ENCODE data around the gene TNRC6B.

Gene TNRC6B

DNA sequence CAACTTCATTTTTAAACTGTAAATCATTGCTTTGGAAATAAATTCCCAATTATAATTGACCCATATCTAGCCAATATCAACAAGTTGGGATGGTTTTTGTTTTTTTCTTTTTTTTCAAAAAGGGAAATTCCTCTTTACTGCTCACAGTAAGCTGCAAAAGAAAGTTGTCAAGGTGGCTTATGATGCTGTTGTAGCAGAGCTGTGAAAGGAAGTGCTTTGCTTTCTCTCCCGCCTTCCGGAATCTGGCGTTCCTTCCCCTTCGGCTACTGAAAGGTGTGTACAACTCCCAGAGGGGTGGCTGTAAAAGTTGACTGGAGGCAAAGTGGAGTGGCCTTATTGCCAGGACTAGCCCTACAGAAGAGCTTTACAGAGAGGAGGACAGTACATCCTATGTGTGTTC is 152.4 kb downstream of the TNRC6B start:
- DNase-seq: no peak

- DNase-seq: peak; percentile 3
Measured at GRCh38 chr22:40330615-40331014, 152.9 kb downstream of the TNRC6B start.

DNA sequence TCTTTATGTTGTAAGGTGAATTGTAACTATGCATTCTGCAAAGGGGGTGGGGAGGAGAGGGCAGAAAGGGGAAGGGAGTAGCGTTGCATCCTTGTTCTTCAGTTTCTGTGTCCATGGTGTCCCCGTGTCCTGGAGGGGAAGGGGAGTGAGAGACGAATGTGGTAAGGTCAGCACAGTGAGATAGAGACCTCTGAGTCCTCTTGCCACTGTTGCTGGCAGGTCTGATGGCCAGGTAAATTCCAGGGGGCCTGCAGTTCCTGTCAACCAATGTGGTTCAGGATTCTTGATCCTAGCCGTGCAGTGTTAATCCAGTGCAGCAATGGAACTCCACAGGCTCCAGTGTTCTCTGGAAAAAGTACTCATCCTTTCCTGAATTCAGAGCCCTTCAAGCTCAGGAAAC is 154.0 kb downstream of the TNRC6B start:
- DNase-seq: no peak

- DNase-seq: no peak
Measured at GRCh38 chr22:40332319-40332781, 154.6 kb downstream of the TNRC6B start.

- no peak for DNase-seq
Measured at GRCh38 chr22:40334060-40334459, 156.3 kb downstream of the TNRC6B start.

DNA sequence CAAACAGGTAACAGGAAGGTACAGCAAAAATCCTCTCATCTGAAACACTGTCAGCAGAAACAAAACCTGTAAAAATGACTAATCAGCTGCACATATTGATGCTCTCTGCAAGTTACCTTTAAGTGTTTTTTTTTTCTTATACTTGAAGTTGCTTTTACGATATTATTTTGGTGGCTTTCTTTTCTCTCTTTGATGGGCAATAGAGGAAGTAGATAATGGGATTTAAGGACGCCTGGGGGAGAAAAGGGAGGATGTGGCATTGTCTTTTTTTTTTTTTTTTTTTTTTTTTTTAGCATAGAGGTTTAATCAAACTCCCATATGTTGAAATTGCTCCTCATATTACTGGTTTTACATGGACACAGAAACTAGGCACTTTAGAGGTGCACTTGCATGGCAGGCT is 157.2 kb downstream of the TNRC6B start:
- no peak for DNase-seq

DNA sequence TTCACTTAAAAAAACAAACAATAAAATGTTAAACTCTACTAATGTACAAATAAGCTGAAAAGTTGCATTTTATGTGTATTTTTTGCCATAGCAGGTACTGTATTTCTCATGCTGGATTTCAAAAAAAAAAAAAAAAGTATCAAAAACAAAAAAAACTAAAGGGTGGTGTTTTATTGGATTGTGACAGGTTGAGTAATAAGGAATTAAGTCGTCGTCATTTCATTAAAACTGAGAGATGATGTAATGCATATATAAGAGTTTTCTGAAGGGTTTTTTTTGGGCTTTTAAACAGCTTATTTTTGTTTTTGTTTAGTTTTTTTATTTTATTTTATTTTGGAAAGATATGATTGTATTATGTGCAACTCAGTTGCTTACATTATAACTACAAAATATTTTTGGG is 157.6 kb downstream of the TNRC6B start:
- DNase-seq: no peak

- DNase-seq: no peak
Measured at GRCh38 chr22:40340044-40340443, 162.3 kb downstream of the TNRC6B start.

- DNase-seq: no peak
Measured at GRCh38 chr22:40341604-40342003, 163.9 kb downstream of the TNRC6B start.

DNA sequence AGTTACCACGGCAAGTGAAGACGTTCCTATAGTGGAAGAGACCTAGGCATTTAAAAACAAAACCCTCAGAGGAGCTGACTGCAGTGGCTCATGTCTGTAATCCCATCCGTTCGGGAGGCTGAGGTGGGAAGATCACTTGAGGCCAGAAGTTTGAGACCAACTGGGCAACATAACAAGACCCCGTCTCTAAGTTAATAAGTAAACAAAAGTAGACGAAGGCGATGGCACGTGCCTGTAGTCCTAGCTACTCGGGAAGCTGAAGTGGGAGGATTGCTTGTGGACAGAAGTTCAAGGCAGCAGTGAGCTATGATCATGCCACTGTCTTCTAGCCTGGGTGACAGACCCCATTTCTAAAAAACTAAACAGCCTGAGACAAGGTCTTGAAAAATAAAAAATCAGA is 164.8 kb downstream of the TNRC6B start:
- peak; percentile 6 for DNase-seq

- peak; percentile 23 for DNase-seq
Measured at GRCh38 chr22:40345271-40345670, 167.5 kb downstream of the TNRC6B start.

DNA sequence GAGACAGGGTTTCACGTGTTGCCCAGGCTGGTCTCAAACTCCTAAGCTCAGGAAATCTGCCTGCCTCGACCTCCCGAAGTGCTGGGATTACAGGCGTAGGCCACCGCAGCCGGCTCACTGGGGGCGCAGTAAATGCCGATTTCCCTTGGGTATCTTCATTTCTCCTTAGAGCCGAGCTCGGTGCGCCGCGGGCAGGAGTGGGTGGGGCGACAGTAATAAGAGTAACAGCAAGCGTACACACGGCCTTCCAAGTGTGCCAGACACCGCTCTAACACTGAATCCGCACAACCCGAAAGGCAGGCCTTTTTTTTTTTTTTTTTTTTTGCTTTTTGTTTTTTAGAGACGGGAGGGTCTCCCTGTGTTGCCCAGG is 168.1 kb downstream of the TNRC6B start:
- peak; percentile 61 for DNase-seq

DNA sequence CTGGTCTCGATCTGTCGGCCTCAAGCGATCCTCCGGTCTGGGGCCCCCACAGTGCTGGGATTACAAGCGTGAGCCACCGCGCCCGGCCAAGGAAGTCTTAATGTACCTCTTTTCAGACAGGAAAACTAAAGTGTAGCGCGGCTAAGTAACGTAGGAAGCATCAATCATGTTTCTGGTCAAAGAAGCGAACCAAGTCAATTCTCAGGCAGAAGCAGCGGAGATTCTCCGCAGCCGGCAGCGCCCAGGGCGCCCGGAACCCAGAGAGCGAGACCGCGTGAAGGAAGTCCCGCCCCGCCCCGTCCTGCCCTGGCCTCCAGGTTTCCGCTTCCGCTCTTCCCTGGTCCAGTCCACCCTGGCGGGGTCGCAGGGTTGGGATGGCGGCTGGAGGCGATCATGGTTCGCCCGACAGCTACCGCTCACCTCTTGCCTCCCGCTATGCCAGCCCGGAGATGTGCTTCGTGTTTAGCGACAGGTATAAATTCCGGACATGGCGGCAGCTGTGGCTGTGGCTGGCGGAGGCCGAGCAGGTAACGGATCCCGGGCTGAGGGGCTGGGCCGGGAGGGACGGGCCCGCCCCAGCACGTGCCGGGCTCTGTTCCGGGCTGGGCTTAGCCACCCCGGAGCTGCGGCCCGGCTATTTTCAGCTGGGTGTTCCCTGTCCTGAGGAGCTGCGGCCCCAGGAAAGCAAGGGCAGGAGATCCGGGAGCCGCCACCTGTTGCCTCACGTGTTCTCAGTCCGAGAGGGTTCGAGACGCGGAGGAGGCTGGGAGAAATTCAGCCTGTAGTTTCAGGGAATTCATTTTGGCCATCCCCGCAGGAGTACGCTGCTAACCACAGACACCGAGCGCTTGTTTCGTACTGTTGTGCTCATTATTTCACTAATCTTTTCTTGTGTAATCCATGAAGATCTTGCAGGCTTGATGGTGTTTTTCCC is 168.7 kb downstream of the TNRC6B start, which contains the start of gene ADSL:
Gene ADSL (plus strand): TSS at position 316 of the 934 bp plus-strand sequence. CDS start 59 bp downstream, at position 375.
- DNase-seq: peak; percentile 91

GRCh38 chr22:40347300-40347699 is 169.6 kb downstream of the TNRC6B start:
- DNase-seq: no peak

- peak; percentile 47 for DNase-seq
Measured at GRCh38 chr22:40348025-40348658, 170.4 kb downstream of the TNRC6B start.

DNA sequence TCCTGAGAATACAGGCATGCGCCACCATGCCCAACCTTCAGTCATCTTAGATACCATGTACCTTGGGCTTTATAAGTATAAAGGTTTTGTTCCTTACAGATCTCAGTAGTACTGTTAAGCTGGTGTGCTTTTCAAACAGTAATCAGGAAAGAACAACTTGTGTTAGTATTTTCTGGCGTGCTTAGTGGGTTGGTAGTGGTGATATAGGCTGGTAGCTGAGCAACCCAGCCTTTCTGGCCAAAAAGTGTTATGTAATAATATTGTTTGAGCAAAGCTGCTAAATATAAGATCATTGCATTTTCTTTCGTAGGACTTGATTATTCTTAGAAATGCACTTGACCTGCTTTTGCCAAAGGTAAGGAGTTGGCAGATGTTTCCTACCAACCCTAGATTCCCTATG is 175.0 kb downstream of the TNRC6B start:
- no peak for DNase-seq

DNA sequence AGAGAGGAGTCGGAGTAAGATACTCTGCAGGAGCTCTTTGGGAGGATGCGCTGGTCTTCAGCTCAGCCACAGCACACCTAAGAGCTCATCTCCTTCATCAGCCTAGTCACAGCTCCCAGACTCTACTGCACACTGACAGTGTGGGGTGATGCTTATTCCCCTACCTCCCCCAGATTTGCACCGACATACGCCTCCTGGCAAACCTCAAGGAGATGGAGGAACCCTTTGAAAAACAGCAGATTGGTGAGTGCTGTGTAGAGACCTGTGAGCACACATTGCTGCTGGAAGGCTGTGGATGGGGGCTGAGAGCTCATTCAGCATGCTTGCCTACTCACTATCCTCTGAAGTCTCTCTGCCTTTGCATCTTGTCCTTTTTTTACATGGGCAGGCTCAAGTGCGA is 183.4 kb downstream of the TNRC6B start:
- DNase-seq: no peak

GRCh38 chr22:40363059-40363458 is 185.3 kb downstream of the TNRC6B start:
- no peak for DNase-seq

DNA sequence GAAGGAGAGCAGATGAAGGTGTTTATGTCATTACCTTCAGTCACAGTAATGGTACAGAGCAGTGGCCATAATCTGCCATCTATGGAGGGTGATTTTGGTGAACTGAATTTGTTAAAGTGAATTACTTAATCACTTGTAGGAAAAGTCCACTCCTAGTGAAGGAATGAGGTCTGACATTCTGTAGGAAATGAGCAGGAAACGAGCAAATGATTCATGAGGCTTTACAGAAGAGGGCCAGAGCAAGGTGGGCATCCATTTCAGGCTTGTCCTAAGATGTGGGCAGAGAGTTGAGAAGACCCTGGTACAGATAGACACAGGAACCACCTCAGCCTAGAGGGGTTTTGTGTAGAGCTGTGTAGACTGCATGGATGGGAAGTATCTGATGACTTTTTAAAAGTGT is 186.7 kb downstream of the TNRC6B start:
- no peak for DNase-seq

DNA sequence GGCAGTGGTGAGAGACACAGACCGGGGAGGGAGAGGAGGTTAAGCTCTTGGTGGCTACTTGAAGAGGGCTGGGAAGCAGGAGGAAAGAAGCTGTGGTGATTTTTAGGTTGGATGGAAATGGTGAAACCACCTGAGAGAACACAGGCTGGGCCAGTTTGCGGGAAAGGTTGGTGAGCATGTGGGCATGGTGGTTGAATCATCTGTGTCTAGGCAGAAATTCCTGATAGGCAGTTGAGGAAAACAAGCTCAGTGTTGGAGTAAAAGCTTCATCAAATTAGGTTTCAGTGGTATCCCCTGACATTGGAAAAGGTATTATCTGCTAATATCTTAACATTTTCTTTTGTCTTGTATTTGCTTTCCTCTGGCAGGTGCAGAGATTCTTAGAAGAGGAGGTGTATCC is 188.3 kb downstream of the TNRC6B start:
- no peak for DNase-seq

- no peak for DNase-seq
Measured at GRCh38 chr22:40367342-40367741, 189.6 kb downstream of the TNRC6B start.

DNA sequence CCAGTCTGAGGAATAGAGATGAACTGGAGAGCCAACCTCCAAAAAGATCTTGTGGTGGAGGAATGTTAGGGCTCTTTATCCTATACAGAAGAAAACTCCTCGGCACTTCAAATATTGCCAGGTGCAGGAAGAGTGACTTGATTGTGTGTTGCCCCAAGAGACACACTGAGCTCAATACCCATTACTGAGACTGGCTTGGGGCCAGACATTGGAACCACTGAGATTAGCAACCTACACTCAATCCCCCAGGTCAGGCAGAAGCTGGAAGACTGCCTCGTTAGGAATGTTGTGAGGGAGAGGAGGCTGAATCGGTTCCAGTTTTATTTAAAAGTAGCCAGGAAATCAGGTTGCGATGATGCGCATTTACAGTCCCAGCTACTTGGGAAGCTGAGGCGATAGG is 190.3 kb downstream of the TNRC6B start:
- no peak for DNase-seq

GRCh38 chr22:40368836-40369235 is 191.1 kb downstream of the TNRC6B start:
- no peak for DNase-seq

DNA sequence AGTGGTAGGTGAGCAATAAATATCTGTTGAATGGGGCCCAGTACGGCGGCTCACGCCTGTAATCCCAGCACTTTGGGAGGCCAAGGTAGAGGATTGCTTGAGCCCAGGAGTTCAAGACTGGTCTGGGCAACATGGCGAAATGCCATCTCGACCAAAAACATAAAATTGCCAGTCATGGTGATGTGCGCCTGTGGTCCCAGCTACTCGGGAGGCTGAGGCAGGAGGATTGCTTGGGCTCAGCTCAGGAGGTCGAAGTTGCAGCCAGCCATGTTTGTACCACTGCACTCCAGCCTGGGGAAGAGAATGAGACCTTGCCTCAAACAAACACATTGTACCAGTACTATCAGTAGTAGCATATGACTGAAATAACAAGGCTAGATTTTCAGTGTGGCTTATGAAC is 196.8 kb downstream of the TNRC6B start:
- no peak for DNase-seq
